WERI-Rb-1 (cell line): ENCODE data around the gene LRRN4CL.

Experiments used
- DNase-seq: peaks from one replicate; pipeline ENCODE4 v3.0.0-alpha.2; 2020
- H3K27ac ChIP-seq: fragments of 250-450 bp; sonication (Bioruptor Pico); 2 replicates; pipeline ENCODE4 v1.5.1; 2020; ENCODE audit warnings: mild to moderate bottlenecking, moderate library complexity
- H3K27me3 ChIP-seq: fragments of 250-450 bp; sonication (Bioruptor Pico); 2 replicates; pipeline ENCODE4 v1.5.1; 2021; ENCODE audit warnings: mild to moderate bottlenecking, low read depth, moderate library complexity; ENCODE audit not compliant: insufficient read depth, severe bottlenecking
- H3K36me3 ChIP-seq: fragments of 250-450 bp; sonication (Bioruptor Pico); 2 replicates; pipeline ENCODE4 v1.5.1; 2020; ENCODE audit warnings: mild to moderate bottlenecking, moderate library complexity
- H3K4me3 ChIP-seq: 2 replicates; pipeline ENCODE4 v1.5.1; 2011; ENCODE audit warnings: low read depth, mild to moderate bottlenecking, control low read depth, low read length
- H3K9me3 ChIP-seq: fragments of 250-450 bp; sonication (Bioruptor Pico); 2 replicates; pipeline ENCODE4 v1.5.1; 2021; ENCODE audit warnings: mild to moderate bottlenecking, moderate library complexity; ENCODE audit not compliant: severe bottlenecking
- CTCF ChIP-seq: IDR thresholded peaks from 2 replicates; pipeline ENCODE4 v1.5.1; 2011; ENCODE audit warnings: low read depth, mild to moderate bottlenecking, control low read depth, inconsistent platforms, low read length

Gene LRRN4CL

GRCh38 chr11:62721994-62722393 is 32.7 kb upstream of the LRRN4CL start:
- DNase-seq: no peak
- H3K4me3 ChIP-seq: no peak overlapping the region
- TF ChIP-seq CTCF: no peak
- no peaks in the 10 kb centered on the region for H3K27me3 ChIP-seq
- no peak overlapping the region for H3K27ac ChIP-seq
- no peaks in the 10 kb centered on the region for H3K9me3 ChIP-seq
- peaks cover 95% of the 10 kb centered on the region for H3K36me3 ChIP-seq

GRCh38 chr11:62719302-62719978 is 30.1 kb upstream of the LRRN4CL start:
- TF ChIP-seq CTCF: no peak
- Histone ChIP-seq H3K27ac (no peak overlapping the region), H3K27me3 (no peaks in the 10 kb centered on the region), H3K4me3 (no peak overlapping the region), H3K36me3 (peaks cover 96% of the 10 kb centered on the region), H3K9me3 (no peaks in the 10 kb centered on the region)
- no peak for DNase-seq

DNA sequence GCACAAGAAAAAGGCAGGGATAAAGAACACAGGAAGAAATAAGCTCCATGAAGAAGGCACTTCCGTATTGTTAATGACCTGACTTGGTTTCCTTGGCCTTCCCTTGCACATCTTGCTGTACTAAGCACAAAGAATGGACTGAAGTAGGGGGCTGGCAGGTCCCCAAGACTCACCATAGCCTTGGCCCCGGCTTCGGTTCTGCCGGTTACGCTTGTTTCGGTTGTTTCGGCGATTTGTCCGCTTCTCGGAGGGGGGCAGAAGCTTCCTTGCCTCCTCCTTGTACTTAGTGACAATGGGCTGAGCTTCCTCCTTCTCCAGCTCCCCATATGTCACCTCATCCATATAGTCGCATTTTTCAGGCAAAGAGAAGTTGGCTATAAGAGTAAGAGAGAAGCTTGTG is 27.5 kb upstream of the LRRN4CL start:
- H3K27ac ChIP-seq: no peak overlapping the region
- no peaks in the 10 kb centered on the region for H3K9me3 ChIP-seq
- no peak for DNase-seq
- peaks cover 92% of the 10 kb centered on the region for H3K36me3 ChIP-seq
- H3K27me3 ChIP-seq: no peaks in the 10 kb centered on the region
- TF ChIP-seq CTCF: no peak
- no peak overlapping the region for H3K4me3 ChIP-seq

DNA sequence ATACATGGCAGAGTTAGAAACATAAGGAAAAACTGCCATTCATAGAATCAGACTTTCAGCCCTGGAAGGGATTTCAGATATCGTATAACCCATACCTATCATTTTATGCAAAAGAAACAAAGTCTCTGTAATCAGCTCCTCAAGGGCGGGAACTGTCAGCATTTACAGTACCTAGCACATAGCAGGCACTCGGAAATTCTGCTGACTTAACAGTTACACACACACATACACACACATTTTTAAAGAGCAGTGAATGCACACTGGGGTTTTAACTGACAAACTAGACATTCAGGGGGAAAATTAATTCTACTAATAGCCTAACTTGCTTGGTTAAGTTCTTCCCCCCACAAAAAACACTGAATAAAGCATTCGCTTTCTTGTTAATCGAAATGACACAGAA is 26.9 kb upstream of the LRRN4CL start:
- Histone ChIP-seq H3K27ac (no peak overlapping the region), H3K36me3 (peaks cover 92% of the 10 kb centered on the region)

DNA sequence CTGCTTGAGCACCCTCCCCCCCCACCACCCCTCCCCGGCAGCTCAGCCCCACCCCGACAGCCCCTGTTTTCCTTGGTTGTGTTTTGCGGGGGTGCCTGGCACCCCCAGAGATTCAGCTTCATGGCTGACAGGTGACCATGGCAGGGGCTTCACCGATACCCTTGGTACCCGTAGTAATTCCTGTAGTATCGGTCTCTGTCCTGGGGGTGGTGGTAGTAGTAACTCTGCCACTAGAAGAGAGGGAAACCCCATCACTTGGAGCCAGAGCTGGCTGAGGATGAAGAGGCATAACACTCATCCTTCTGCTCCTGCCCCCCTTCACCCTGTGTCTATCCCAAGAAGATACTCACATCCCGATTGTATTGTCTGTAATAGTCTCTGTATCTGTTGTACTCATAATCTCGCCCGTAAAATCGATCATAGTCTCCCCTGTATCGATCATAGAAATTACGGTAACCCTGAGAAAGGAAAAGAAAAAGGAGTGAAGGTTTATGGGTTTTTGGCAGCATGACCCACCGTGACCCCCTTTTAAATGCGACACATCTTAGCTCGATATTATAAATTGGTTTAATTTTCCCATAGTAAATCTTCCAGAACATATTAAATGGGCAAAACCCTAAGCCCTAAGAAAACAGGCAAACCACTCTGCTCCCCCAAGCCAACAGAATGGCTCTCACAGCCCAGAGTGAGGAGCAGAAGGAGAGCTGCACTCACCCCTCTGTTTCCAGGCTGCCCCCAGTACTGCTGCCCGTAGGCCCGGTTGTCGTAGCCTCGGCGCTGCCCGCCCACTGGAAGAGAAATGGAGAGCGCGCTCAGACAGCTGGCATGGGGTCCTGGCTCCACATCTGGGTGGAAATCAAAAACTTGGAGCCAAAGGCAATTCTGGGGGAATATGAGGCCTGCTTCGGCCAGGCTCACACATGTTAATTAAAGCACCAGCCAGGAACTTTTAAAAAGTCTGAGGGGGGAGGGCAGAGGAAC is 26.1 kb upstream of the LRRN4CL start:
- DNase-seq: no peak
- Histone ChIP-seq H3K27ac (no peak overlapping the region), H3K9me3 (no peaks in the 10 kb centered on the region), H3K36me3 (peaks cover 92% of the 10 kb centered on the region), H3K4me3 (no peak overlapping the region), H3K27me3 (no peaks in the 10 kb centered on the region)
- TF ChIP-seq CTCF: 0 out of 2 replicates have a peak, but pooled peaks have one; percentile 8

More for the DNA sequence above, 26.9 kb upstream of the LRRN4CL start:
- no peak for DNase-seq
- Histone ChIP-seq H3K4me3 (no peak overlapping the region), H3K27me3 (no peaks in the 10 kb centered on the region), H3K9me3 (no peaks in the 10 kb centered on the region)
- TF ChIP-seq CTCF: no peak
